Vagina (tissue), 2 donors: Measurements from ENCODE around the gene MICAL2.

Experiments used
- POLR2AphosphoS5 ChIP-seq, 2 donors: sonication (generic); formaldehyde crosslinking; IDR thresholded peaks; one replicate each; pipeline ENCODE4 v1.9.0; 2017; ENCODE audit warnings: antibody characterized with exemption in 2 of 2, mild to moderate bottlenecking in 2 of 2, low read depth in 1 of 2; ENCODE audit not compliant: insufficient read depth in 1 of 2
- TF ChIP-seq, protein P1 (sequence below), 3 experiments: fragments of 450-650 bp in 2 of 3; fragments of 200-600 bp in 1 of 3; sonication (generic) in 1 of 3; IDR thresholded peaks; one replicate each; pipeline ENCODE4 v1.5.1; 2017 to 2019; ENCODE audit warnings: antibody characterized with exemption in 3 of 3, mild to moderate bottlenecking in 2 of 3, moderate library complexity in 2 of 3

GRCh38 chr11:12132790-12133145 is 22.4 kb downstream of the MICAL2 start:
- TF ChIP-seq POLR2AphosphoS5 (IDR thresholded peaks at IDR 0.05; ENCODE audit: insufficient read depth in 1 of 2, low read depth in 1 of 2), result no peak
- TF ChIP-seq, protein P1, sequence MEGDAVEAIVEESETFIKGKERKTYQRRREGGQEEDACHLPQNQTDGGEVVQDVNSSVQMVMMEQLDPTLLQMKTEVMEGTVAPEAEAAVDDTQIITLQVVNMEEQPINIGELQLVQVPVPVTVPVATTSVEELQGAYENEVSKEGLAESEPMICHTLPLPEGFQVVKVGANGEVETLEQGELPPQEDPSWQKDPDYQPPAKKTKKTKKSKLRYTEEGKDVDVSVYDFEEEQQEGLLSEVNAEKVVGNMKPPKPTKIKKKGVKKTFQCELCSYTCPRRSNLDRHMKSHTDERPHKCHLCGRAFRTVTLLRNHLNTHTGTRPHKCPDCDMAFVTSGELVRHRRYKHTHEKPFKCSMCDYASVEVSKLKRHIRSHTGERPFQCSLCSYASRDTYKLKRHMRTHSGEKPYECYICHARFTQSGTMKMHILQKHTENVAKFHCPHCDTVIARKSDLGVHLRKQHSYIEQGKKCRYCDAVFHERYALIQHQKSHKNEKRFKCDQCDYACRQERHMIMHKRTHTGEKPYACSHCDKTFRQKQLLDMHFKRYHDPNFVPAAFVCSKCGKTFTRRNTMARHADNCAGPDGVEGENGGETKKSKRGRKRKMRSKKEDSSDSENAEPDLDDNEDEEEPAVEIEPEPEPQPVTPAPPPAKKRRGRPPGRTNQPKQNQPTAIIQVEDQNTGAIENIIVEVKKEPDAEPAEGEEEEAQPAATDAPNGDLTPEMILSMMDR (IDR thresholded peaks at IDR 0.05), result no peak
